Aorta (tissue), 5 donors: Measurements from ENCODE around the gene ZDHHC7. TPM values are rescaled to one million over a fixed set of nuclear protein-coding genes. Genes with fewer than 3 reads are reported as not detected.

Experiments used
- ATAC-seq: fragments of 200-7000 bp; cut with Tn5 transposase; one replicate; pipeline ENCODE4 v1.9.1; 2022; ENCODE audit warnings: moderate library complexity; ENCODE audit not compliant: low FRiP score
- DNase-seq, 2 donors: peaks; one replicate each; pipeline ENCODE4 v3.0.0-alpha.2; 2020
- H3K27ac ChIP-seq, 2 donors: one replicate each; pipeline ENCODE4 v1.5.1; 2013; ENCODE audit warnings: low read length in 2 of 2, mild to moderate bottlenecking in 2 of 2, moderate library complexity in 2 of 2, control low read depth in 1 of 2, inconsistent platforms in 1 of 2, low read depth in 1 of 2
- H3K27me3 ChIP-seq, 2 donors: one replicate each; pipeline ENCODE4 v1.6.1; 2013; ENCODE audit warnings: control low read depth in 1 of 2, low read length in 1 of 2, mild to moderate bottlenecking in 1 of 2, moderate library complexity in 1 of 2; ENCODE audit not compliant: insufficient read depth in 2 of 2, control insufficient read depth in 1 of 2
- H3K36me3 ChIP-seq, 2 donors: one replicate each; pipeline ENCODE4 v1.6.1; 2013; ENCODE audit warnings: control low read depth in 1 of 2, low read length in 1 of 2, mild to moderate bottlenecking in 1 of 2; ENCODE audit not compliant: insufficient read depth in 2 of 2, control insufficient read depth in 1 of 2
- H3K4me1 ChIP-seq, 2 donors: one replicate each; pipeline ENCODE4 v1.6.1; 2013; ENCODE audit warnings: low read length in 2 of 2, control low read depth in 1 of 2, mild to moderate bottlenecking in 1 of 2, moderate library complexity in 1 of 2; ENCODE audit not compliant: insufficient read depth in 2 of 2, control insufficient read depth in 1 of 2
- H3K4me3 ChIP-seq, 2 donors: one replicate each; pipeline ENCODE4 v1.5.1; 2013; ENCODE audit warnings: low read length in 2 of 2, control low read depth in 1 of 2, mild to moderate bottlenecking in 1 of 2
- H3K9me3 ChIP-seq: one replicate; pipeline ENCODE4 v1.6.1; 2013; ENCODE audit warnings: mild to moderate bottlenecking, low read length; ENCODE audit not compliant: control insufficient read depth
- WGBS, 2 donors: extraction: QIAGEN DNeasy Blood & Tissue Kit; methylation state at CpG; one replicate each; pipeline ENCODE4 v1.1.7; 2013; 5-methylcytosine and 5-hydroxymethylcytosine counted together
- intact Hi-C, 2 donors: fragments of 100-400 bp; cut with DNase I; formaldehyde crosslinking; loops; one replicate each; pipeline versions ENCODE4 v1.14.2 to v1.15.0; 2022
- polyA plus RNA-seq, 2 donors: library from polyadenylated mRNA; stranded (reverse); fragments of 200-250 nt; gene quantifications; one replicate each; pipeline ENCODE4 v1.2.3, GENCODE V29; 2013
- total RNA-seq, 2 donors: library from RNA; stranded (reverse); fragmentation: NEBNext Ultra II Directional; extraction: Animal tissue kit (Norgen Biotek cat#: 25700); gene quantifications; one replicate each; pipeline ENCODE4 v1.2.1, GENCODE V29; 2021
- donor health status: healthy with polysubstance abuse.
- donor health status: Bipolar disorder and iron deficiency.
- donor health status: DM: no; HTN: no; CAD: no.
- donor health status: DM: no; HTN: no; CAD: no.
- donor health status: DM: yes; HTN: yes; CAD: no.

Gene ZDHHC7
- total and polyA plus RNA-seq, 4 donors, result 11.4 to 57.0 (median 36.1) TPM

DNA sequence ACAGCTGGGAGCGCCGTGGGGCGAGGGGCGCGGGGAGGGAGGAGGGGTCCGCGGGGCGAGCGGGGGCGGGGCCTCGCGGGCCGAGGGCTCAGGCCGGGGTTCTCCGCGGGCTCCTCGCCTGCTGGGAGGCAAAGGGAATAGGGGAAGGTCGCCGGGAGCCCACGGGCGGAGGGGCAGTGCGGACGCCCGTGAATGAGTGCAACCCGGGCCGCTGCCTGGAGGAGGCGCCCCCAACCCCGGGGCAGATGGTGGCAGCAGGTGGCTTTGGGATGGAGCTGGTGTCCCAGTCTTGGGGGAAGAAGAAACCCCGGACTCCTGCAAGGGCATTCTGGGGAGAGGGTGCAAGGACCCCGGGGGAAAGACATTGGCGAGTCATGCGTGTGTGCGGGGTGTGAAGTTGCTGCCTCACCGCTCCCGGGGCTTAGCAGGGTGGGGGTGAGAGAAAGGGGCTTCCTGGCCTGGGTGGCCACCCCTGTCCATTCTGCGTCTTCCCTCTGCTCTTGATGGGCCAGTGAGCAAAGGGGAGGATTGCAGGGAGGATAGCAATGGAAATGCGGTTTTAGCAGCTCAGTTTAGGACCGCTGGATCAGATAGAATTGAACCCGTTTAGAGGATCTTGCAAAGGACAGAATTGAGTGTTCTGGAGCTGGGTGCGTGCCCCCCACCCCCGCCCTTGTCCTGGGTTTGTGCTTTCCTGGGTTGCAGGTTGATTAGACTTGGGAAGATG lies 16.8 kb upstream of the ZDHHC7 start:
- H3K9me3 ChIP-seq, result no peaks in the 10 kb centered on the region
- intact Hi-C loops, result no loop called here
- no peaks in the 10 kb centered on the region for H3K27me3 ChIP-seq
- DNase-seq (peak in 1 of 2 donors; percentile 61), ATAC-seq (peak; percentile 24)
- H3K4me1 ChIP-seq, result no peaks in the 10 kb centered on the region
- peak overlapping the region; percentile 38 to 45 for H3K4me3 ChIP-seq
- no peak overlapping the region for H3K27ac ChIP-seq
- H3K36me3 ChIP-seq, result no peaks in the 10 kb centered on the region
- 3% methylated on average over 25 to 41 of the region's 41 CpGs for WGBS, 2 donors

DNA sequence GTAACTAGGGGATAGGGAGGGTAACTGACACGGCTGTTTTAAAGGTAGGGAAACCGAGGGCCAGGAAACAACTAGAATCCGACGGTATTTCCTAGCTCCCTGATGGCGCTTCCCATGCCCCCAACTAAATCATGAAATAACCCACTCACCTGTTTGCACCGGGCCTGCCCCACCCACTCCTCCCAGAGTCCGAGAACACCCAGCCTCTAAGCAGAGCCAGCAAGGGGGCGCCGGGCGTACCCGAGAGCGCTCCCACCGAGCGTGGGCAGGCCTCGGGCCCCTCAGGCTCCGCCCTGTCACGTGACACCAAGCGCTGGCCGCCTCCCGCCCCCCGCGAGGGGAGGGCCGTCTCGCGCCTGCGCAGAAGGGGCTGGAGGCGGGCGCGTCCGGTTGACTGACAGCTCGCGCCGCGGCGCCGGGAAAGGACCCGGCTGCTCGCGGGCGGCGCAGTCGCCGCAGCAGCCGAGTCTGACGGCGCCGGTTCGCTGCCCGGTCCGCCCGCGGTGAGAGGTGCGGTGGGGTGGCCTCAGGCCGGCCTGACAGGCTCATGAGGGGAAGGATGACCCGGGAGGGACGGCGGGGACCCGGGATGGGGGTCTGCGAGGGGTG lies 16.1 kb upstream of the ZDHHC7 start, which contains the start of gene KIAA0513:
KIAA0513 (plus strand) TSS at position 447 of the 609 bp plus-strand sequence. CDS start 39,277 bp downstream, outside the sequence.
- ATAC-seq, result peak; percentile 95
- WGBS, 2 donors, result 0 to 1% methylated on average over 50 to 59 of the region's 59 CpGs
- H3K4me3 ChIP-seq, result peak within 1 kb of the TSS; percentile 38 to 63
- no peaks in the 10 kb centered on the region for H3K9me3 ChIP-seq
- H3K27me3 ChIP-seq, result no peaks in the 10 kb centered on the region
- peak within 1 kb of the TSS in 1 of 2 donors; percentile 48 for H3K27ac ChIP-seq
- DNase-seq, result peak; percentile 96 to 98
- intact Hi-C loops, result no loop called here
- H3K4me1 ChIP-seq, result no peaks in the 10 kb centered on the region
- H3K36me3 ChIP-seq, result no peaks in the 10 kb centered on the region

DNA sequence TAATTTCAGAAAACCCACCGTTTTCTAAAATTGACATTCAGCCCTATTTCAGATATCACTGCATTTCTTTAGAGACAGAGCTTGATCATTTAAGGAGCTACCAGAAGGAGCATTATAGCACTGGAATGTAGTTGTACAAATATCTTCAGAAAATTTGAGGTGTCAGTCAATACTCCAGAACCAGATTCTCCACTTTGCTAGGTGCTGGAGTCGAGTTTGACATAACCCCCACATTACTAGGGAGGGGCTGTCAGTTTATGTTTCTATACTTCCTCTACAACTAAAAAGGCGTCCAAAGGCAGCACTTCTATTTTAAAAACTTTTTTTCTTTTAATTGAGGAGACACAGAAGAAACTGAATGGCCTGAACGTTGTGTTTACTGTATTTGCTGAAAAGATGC lies 15.4 kb upstream of the ZDHHC7 start:
- H3K4me3 ChIP-seq, result no peak overlapping the region
- intact Hi-C loops, result no loop called here
- no peaks in the 10 kb centered on the region for H3K27me3 ChIP-seq
- ATAC-seq, result no peak
- 55% methylated on average over 4 of the region's 4 CpGs for WGBS, 2 donors
- H3K36me3 ChIP-seq, result no peaks in the 10 kb centered on the region
- no peak for DNase-seq
- H3K4me1 ChIP-seq, result no peaks in the 10 kb centered on the region
- no peaks in the 10 kb centered on the region for H3K9me3 ChIP-seq
- H3K27ac ChIP-seq, result no peak overlapping the region

DNA sequence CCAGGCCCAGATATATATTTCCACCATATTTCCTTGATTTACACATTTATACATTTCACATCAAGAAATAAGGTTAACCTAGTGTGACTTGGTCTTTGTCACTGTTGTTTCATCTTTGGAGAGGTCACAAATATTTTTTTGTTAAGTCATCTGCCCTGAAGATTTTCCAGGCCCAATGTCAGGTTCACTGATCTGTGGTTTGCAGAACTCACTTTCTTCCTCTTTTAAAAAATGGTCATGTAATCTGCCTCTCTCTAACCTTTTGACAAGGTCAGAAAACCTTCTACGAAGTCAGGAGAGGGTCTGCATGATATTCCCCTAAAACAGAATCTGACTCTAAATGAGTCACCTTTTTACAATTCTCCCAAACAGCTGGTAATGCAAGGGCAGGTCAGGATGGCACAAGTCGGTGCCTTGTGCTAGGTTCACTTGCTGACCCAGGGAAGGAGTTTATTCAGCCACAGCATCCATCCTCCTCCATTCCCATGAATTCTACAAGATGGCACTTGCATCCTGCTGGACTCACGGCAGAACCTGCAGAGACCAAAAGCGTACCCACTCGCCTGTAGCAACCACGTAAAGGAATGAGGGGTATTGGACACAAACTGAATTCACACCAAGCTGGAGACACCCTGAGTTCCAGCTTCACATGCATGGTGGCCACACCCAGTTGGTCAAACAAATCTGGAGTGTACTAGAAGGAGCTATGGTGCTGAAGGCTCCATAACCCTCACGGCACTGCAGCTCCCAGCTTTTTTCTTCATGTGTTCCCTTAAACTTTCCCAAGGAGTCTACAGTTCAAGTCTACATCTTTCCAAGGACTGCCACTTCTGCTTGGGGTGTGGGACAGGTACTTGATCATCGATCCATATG lies 14.7 kb upstream of the ZDHHC7 start:
- DNase-seq (no peak), ATAC-seq (no peak)
- H3K4me3 ChIP-seq, result no peak overlapping the region
- intact Hi-C loops, result no loop called here
- no peaks in the 10 kb centered on the region for H3K4me1 ChIP-seq
- no peaks in the 10 kb centered on the region for H3K36me3 ChIP-seq
- H3K9me3 ChIP-seq, result no peaks in the 10 kb centered on the region
- H3K27me3 ChIP-seq, result no peaks in the 10 kb centered on the region
- WGBS, 2 donors, result 94 to 95% methylated on average over 8 of the region's 8 CpGs
- H3K27ac ChIP-seq, result no peak overlapping the region

- no peaks in the 10 kb centered on the region for H3K36me3 ChIP-seq
- H3K9me3 ChIP-seq, result no peaks in the 10 kb centered on the region
- intact Hi-C loops, result no loop called here
- 36 to 38% methylated on average over 9 of the region's 9 CpGs for WGBS, 2 donors
- H3K4me1 ChIP-seq, result peaks cover 0 to 2% of the 10 kb centered on the region in 2 donors
- no peak overlapping the region for H3K27ac ChIP-seq
- H3K4me3 ChIP-seq, result no peak overlapping the region
- H3K27me3 ChIP-seq, result no peaks in the 10 kb centered on the region
- peak in 1 of 2 donors; percentile 76 for DNase-seq
- ATAC-seq, result peak; percentile 30
Measured at GRCh38 chr16:85019659-85020245, 8.4 kb upstream of the ZDHHC7 start.

GRCh38 chr16:85018529-85019236 lies 7.3 kb upstream of the ZDHHC7 start:
- ATAC-seq, result no peak
- H3K27me3 ChIP-seq, result no peaks in the 10 kb centered on the region
- peak in 1 of 2 donors; percentile 30 for DNase-seq
- WGBS, 2 donors, result 82 to 83% methylated on average over 19 of the region's 19 CpGs
- H3K4me1 ChIP-seq, result peaks cover 0 to 2% of the 10 kb centered on the region in 2 donors
- no peaks in the 10 kb centered on the region for H3K36me3 ChIP-seq
- no peak overlapping the region for H3K4me3 ChIP-seq
- H3K27ac ChIP-seq, result no peak overlapping the region
- no peaks in the 10 kb centered on the region for H3K9me3 ChIP-seq
- intact Hi-C loops, result no loop called here

DNA sequence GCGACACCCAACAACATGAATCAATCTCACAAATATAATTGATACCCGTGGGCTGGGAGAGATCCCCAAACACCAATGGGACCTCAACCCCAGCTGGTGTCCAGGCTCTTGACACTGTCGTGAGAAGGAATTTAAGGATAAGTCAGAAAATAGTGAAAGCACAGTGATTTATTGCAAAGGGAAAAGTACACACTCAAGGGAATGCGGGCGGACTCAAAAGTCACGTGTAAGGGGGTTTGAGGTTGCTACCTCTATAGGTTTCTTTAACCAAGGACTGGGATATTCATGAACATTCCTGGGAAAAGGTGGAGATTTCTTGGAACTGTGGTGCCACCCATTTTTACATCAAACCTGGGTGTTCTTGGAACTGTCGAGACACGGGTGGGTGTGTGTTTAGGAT lies 6.3 kb upstream of the ZDHHC7 start:
- H3K4me1 ChIP-seq, result peaks cover 0 to 2% of the 10 kb centered on the region in 2 donors
- 54 to 60% methylated on average over 8 of the region's 8 CpGs for WGBS, 2 donors
- intact Hi-C loops, result no loop called here
- no peak overlapping the region for H3K27ac ChIP-seq
- H3K36me3 ChIP-seq, result no peaks in the 10 kb centered on the region
- H3K4me3 ChIP-seq, result no peak overlapping the region
- no peaks in the 10 kb centered on the region for H3K9me3 ChIP-seq
- no peaks in the 10 kb centered on the region for H3K27me3 ChIP-seq
- ATAC-seq, result no peak
- no peak for DNase-seq

DNA sequence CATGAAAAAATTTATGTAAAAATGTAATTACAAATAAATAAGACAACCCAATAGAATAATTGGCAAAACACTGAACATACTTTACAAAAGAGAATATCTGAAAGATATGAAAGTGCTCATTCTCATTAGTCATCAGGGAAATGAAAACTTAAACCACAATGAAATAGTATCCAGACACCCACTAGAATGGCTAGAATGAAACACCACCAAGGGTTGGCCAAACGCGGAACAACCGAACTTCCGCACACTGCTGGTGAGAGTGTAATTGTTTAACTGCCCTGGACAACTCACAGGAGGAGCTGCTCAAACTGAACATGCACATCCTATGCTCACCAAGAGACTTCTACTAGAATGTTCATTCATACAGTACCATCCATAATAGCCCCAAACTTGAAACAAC lies 5.8 kb upstream of the ZDHHC7 start:
- no peaks in the 10 kb centered on the region for H3K27me3 ChIP-seq
- no peaks in the 10 kb centered on the region for H3K36me3 ChIP-seq
- H3K9me3 ChIP-seq, result no peaks in the 10 kb centered on the region
- no peak overlapping the region for H3K4me3 ChIP-seq
- intact Hi-C loops, result no loop called here
- H3K4me1 ChIP-seq, result peaks cover 0 to 2% of the 10 kb centered on the region in 2 donors
- no peak overlapping the region for H3K27ac ChIP-seq
- ATAC-seq, result no peak
- DNase-seq, result peak in 1 of 2 donors; percentile 66
- WGBS, 2 donors, result 77 to 87% methylated on average over 4 of the region's 4 CpGs
